GM18526 (cell line): ENCODE data around the gene CDH22.

Source experiments
- POLR2A ChIP-seq: IDR thresholded peaks from 3 replicates; pipeline ENCODE4 v1.6.1; 2011; ENCODE audit not compliant: insufficient read length; ENCODE audit errors: extremely low read depth

Gene CDH22

DNA sequence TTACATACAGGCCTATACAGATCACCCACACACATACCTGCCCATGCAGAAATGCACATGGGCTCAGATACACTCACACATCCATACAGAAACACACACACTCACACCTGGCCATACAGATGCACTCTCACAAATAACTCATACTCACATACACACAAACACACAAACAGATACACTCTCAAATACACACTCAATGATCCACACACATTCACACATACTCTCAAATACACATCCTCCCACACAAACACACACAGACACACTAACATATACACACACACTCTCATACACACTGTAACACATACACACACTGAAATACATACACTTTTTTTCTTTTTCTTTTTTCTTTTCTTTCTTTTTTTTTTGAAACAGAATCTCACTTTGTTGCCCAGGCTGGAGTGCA, 90.7 kb downstream of the CDH22 start:
- no peak for TF ChIP-seq POLR2A

DNA sequence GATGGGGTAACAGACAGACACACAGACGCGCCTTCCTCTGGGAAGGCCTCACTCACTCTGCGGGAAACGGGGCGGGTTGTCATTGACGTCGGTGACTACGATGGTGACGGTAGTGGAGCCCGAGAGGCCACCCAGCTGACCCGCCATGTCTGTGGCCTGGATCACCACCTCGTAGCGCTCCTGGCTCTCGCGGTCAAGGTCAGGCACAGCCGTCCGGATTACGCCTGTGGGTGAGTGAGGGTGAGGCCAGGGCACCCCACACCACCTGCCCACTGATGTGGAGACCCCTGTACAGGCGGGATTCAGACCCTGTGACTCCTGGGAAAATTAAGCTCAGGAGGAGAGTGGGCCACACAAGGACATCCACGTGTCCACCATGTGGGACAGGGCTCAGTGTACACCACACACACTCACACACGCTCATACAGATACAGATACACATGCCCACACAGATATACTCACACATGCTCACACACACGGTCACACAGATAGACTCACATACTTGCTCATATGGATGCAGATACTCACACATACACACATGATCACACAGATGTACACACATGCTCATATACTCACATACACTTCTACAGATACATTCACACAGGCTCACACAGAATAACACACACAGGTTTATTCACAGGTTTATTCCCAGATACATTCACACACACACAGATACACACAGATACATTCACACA, 91.4 kb downstream of the CDH22 start:
- no peak for TF ChIP-seq POLR2A

DNA sequence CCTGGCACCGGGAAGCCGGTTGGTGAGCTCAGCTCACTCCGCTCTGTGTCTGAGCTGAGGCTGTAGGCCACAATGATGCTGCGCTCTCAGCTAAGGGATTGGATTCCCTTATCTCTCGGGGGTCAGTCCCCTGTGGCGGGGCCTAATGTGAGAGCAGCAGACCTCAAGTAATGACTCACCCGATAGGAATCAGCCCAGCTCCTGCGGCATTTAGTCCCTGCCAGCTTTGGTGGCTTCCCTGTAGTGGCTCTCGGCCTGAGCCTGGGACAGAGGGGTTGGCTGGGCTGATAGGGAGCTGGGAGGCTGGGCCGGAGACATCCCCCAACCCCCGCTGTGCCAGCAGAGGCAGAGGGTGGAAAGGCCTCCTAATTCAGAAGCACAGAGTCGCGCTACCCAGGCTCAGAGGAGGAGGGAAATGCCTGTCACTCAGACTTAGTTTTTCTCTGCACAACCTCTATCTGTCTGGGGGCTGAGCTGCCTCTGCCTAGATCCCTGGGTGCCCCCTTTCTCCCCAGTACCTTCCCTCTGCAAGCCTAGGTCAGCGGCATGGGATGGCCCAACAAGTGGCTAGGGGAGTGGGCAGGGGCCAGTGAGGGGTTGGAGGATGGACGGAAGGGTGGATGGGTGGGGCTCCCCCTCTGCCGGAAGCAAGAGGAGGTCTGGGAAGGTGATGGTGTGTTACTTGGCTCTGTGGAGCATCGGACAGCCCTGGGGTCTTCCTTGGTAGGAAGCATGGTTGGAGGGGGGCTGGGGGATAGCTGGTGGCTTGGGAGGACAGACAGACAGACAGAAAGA, 92.2 kb downstream of the CDH22 start:
- TF ChIP-seq POLR2A: no peak

DNA sequence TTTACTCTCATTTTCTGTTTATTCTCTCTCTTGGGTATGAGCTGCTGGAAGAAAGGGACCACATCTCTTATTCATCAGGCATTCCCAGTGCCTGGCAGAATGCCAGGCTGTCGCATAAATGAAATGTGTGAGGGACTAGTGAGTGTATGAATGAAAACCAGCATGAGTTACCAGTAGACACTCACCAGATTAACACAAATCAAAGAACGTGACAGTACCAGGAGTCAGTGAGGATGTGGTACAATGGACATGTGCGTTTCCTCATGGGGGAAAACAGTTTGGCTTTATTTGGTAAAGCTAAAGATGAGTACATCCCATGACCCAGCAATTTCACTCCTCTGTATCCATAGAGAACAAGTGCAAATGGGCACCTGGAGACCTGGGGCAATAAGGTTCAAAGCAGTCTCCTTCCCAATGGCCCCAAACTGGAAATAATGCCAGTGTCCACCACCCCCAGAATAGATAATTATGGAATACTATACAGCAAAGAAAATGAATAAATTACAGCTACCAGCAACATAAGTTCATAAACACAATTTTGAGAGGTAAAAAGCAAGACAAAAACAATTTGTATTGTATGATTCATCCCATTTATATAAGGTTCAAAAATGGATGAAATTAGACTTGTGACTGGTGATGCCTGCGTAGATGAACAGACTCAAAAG, 93.3 kb downstream of the CDH22 start:
- no peak for TF ChIP-seq POLR2A

DNA sequence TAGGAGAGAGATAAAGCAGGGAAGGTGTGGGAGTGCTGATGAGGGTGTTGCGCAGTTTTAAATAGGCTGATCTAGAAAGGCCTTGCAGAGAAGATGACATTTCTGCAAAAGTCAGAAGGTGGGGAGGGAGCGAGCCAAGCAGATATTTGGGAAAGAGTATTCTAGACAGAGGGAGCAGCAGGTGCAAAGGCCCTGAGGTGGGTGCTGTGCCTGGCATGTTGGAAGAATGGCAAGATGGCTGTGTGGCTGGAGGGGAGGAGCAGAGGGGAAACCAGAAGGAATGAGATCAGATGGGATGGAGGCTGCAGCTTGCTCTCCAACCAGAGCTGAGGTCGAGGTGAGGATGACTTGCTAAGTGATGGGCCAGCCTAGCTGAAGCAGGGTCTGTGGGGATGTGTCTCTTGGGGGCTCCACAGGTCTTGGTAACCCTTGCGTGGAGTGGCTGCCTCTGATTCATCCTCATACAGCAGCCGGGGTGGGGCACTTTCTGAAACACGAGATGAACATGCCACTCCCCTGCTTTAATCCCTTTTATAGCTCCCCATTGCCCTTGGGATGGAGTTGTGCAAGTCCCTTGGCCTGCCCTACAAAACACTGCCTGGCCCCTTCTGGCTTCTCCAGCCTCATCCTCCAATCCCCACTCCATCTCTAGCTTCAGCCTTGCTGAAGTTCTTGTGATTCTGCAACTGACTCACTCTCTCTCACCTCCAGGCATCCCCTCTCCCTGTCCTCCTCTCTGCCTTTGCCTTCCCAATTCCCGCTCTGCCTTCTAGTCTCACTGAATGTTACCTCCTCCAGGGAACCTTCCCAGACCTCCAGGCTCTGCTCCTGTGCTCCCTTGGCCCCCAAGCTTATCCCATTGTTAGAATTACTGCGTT, 94.1 kb downstream of the CDH22 start:
- no peak for TF ChIP-seq POLR2A

DNA sequence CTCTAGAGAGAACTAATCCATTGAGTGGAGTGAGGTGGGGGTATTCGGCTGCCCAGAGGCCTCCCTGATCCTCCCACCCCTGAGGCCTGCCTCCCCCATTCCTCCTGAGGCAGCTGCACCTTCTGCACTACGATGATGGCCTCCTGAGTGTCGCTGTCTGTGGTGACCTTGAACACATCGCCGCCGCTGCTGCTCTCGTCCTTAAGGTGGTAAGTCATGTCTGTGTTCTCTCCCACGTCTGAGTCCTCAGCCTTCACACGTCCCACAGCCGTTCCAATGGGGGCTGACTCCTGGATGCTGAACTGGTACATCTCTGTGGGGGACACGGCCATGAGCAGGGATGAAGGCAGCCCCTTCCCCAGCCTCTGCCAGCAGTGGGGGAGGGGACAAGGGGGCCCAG, 95.4 kb downstream of the CDH22 start:
- TF ChIP-seq POLR2A: no peak

DNA sequence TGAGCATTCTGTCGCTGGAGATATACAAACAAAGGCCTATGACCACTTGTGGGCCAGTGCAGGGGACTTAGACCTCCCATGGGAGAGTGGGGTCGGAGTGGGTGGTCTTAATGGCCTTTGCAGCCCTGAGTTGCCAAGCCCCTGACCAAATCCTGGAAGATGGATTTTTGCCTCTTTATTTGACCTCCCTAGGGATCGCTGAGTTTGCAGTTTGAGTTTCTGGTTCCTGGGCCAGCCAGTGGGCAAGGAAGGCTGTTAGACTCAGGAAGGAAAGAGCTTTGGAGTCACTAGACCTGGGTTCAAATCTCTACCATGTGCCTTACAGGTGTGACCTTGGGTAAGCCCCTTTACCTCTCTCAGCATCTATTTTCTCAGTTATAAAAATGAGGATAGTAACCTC, 96.0 kb downstream of the CDH22 start:
- TF ChIP-seq POLR2A: no peak

DNA sequence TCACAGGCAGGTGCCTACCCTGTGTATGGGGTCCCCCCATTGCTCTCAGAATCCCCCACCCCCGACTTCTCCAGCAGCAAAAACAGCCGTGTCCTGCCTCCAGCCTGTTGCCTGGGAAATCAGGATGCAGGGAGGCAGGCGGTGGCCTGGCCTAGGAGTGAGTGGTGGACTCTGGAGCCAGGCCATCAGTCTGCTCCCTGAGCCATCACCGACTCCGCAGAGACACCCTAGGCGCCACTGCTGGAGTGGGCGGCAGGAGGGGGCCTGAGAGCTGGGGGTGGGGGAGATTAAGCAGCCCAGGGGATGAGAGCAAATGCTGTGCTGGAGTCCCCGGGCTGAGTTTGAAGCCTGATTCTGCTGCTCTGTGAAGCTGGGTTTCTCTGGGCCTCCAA, 97.0 kb downstream of the CDH22 start:
- TF ChIP-seq POLR2A: no peak

DNA sequence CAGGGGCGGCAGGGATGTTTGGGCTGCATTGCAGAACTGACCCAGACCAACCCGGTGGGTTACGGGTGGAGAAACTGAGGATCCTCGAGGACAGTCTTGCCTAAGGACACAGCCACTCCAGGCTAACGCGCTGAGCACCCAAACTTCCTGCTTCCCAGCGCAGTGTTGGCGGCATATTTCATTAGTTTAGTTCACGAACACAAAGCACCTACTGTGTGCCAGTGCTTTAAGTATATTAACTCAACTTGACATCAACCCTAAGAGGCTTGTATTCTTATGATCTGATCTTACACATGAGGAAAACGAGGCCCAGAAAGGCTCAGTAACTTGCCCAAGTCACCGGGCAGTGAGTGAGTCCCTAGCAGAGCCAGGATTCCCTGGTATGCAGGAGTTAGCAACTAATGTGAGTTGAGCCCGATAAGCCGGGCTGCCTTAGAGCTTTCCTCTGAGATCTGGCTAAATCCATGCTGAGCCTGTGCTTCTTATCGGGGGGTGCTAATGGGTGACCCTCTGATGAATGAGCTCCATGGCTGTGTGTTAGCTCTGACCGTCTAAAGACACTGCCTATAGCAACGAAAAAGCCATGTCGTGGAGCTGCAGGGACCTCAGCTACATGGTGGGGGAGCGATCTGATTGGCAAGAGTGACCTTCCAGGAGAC, 97.5 kb downstream of the CDH22 start:
- TF ChIP-seq POLR2A: no peak

DNA sequence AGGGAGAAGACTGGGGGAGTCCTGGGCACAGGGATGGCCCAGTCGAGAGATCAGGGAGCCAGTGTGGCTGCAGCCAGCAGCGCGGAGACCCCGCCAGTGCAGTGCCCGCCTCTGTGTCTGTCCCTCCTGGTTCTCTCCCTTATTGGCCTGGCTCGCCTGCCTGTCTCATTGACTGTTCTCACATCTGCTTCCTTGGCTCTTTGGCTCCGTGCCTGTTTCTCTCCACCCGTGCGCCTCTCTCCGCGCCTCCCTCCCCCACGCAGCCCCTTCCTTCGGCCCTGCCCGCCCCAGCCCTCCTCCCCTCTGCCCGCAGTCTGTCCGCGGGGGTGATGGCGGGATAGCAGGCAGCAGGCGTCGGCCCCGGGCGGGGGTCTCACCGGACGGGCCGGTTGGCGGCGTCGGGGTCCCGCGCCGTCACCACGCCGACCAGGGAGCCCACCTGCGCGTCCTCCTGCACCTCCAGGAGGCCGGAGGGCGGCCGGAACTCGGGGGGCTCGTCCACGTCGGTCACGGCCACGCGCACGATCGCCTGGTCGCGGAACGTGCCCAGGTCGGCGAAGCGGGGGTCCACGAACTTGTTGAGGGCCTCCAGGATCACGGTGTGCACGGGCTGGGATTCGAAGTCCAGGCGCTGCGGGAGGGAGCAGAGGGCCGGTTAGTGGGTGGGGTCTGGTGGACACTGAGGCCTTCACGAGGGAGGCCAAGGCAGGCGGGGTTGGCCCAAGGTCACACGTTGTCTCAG, 98.2 kb downstream of the CDH22 start:
- TF ChIP-seq POLR2A: no peak

DNA sequence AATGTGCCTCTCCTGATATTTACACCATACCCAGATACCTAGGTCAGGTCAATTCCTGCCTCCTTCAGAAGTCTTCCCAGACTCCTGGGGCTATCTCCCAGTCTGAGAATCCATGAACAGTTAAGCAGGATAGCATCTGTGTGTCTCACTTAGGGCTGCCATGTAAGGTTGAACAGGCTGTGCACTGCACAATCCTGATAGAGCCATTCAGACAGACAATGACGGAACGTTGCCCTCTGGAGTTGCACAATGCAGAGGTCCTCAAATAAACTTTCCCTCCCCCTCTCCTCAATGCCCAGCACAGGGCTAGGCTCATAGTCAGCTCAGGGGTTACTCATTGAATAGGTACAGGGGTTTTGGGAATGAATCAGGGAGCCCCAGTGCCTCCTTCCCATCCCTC, 100.5 kb downstream of the CDH22 start:
- no peak for TF ChIP-seq POLR2A

DNA sequence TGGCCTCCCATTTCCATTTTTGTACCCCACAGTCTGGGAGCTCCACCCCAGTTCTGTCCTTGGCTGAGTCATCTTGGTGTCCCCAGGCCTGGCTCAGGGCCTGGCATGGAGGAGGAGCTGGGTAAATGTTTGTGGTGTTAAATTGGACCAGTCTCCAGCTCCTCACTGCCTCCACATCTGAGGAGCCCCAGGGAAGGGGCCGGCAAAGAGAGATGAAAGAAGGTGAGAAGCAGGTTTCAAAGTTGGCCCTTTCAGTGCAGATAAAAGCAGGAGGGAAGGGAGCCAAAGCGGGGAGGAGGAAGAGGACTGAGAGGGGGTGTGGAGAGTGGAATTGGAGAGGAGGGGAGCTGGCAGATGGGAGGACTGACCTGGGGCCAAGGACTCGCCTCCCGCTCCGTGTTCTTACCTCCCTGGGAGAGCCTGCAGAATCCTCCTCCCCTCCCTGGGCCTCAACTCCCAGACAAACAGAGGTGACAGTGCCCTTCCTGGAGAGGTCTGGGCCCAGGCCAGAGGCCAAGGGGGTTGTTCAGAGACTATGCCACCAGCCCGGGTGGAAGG, 101.2 kb downstream of the CDH22 start:
- no peak for TF ChIP-seq POLR2A

DNA sequence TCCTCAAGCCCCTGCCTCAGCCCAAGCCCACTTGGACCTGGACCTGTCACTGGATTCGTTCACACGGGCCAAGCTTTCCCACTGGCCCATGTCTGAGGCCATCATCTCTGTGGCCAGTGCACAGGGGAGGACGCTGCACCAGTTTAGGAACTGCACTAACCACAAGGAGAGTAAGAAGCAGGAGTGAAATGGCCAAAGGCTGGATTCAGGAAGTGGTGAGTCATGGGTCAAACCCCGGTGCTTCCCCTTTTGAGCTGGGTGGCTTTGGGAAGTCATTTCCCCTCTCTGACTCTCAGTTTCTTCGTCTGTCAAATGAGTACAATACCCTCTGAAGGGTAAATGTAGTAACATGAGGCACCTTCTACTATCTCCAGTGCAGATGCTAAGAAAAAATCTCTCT, 102.3 kb downstream of the CDH22 start:
- no peak for TF ChIP-seq POLR2A

DNA sequence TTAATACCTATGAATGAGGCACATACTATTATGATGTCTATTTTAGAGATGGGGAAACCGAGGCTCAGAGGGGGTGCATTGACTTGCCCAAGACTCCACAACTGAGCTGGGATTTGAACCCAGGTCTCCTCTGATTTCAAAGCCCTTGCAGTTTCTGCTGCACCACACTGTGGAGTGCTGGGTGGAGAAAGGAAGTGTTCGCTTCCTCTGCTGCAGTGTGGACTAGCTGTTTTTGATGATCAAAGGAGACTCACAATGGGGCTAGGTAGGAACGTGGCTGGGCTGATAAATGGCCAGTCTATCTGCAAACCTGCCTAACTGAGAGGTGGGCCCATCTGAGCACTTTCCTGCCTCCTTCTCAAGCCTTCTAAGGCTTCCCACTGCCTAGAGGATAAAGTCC, 102.9 kb downstream of the CDH22 start:
- TF ChIP-seq POLR2A: no peak

DNA sequence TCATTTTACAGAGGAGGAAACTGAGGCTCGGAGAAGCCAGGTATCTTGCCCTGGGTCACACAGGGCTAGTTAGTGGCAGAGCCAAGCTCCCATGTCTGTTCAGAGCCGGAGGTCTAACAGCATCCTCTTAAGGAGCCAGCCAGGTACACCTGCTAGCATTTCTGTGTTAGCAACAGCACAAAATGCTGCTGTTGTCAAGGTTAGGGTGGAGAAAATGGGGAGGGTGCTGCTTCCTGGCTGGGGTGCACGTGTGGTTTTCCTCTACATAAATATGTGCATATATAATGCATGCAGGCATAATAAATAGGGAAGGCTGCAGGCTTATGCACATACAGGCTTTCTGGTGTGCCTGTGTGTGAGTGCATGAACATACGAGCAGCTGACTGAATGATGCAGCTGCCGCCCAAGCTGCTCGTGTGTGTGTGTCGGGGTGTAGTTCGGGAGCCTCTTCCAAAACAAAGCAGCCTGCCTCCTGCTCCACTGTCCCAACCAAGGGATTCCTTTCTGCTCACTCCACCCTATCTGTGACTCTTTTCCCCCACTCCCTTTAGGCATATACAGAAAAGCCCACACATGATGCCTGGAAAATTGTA, 103.6 kb downstream of the CDH22 start:
- no peak for TF ChIP-seq POLR2A
